IPS-18c (cell line): ENCODE results near the gene TRPM2.
"Not testable (repeated sequence)": the region's sequence is repeated elsewhere in the genome, so short reads cannot be mapped to it uniquely, and the experiment has no call there.

ENCODE experiments used
- H3K4me3 ChIP-seq: 2 replicates; pipeline ENCODE4 v1.7.0; 2013; ENCODE audit warnings: low read depth, mild to moderate bottlenecking, low read length, moderate library complexity; ENCODE audit not compliant: insufficient read depth
- H3K9me3 ChIP-seq: one replicate; pipeline ENCODE4 v1.6.1; 2013; ENCODE audit warnings: mild to moderate bottlenecking, low read length, moderate library complexity; ENCODE audit not compliant: control insufficient read depth, insufficient read depth

TRPM2 gene

DNA sequence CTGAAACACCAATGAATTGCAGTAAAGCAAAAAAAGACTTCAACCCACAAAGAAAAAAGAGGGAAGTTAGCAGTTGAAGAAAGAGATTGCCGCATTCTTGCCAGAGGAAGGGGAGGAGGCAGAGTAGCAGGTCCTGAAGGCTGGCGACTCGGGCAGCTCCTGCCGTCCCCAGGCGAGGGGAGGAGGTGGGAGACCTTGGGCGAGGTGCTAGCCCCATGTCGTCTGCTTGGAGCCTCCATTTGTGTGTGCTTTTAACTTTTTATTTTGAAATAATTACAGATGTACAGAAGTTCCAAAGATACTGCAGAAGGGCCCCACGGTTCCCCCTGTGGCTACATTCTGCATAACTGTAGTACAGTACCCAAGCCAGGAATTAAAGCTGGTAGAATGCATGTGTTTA, 6.7 kb downstream of the TRPM2 start:
- H3K4me3 ChIP-seq, result no peak overlapping the region

DNA sequence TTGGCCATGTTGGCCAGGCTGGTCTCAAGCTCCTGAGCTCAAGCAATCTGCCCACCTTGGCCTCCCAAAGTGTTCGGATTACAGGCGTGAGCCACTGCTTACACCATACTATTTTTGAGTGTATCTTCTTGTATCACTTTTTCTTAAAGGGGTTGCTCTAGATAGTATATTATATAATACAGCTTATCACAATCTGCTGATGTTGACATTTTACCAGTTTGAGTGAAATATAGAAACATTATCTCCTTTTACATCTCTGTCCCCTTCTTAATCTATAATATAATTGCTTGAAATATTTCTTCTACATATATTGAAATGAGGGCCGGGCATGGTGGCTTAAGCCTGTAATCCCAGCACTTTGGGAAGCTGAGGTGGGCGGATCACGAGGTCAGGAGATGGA, 8.5 kb downstream of the TRPM2 start:
- not testable (repeated sequence) for H3K4me3 ChIP-seq, H3K9me3 ChIP-seq

More for the DNA sequence above, 6.7 kb downstream of the TRPM2 start:
- H3K9me3 ChIP-seq, result no peaks in the 10 kb centered on the region

DNA sequence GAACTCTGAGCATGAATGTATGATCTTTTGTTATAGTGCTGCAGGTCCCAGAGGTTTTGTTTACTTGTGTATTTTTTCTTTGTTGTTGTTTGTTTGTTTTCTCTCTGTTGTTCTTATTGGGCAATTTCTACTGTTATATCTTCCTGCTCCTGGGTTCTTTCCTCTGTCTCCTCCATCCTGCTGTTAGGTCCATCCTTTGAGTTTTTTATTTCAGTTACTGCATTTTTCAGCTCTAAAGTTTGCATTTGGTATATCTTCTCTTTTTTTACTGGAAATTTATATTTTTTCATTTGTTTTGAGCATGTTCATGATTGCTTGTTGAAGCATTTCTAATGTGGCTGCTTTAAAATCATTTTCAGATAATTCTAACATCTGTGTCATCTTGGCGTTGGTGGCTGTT, 9.9 kb downstream of the TRPM2 start:
- Histone ChIP-seq H3K9me3 (no peaks in the 10 kb centered on the region), H3K4me3 (no peak overlapping the region)

DNA sequence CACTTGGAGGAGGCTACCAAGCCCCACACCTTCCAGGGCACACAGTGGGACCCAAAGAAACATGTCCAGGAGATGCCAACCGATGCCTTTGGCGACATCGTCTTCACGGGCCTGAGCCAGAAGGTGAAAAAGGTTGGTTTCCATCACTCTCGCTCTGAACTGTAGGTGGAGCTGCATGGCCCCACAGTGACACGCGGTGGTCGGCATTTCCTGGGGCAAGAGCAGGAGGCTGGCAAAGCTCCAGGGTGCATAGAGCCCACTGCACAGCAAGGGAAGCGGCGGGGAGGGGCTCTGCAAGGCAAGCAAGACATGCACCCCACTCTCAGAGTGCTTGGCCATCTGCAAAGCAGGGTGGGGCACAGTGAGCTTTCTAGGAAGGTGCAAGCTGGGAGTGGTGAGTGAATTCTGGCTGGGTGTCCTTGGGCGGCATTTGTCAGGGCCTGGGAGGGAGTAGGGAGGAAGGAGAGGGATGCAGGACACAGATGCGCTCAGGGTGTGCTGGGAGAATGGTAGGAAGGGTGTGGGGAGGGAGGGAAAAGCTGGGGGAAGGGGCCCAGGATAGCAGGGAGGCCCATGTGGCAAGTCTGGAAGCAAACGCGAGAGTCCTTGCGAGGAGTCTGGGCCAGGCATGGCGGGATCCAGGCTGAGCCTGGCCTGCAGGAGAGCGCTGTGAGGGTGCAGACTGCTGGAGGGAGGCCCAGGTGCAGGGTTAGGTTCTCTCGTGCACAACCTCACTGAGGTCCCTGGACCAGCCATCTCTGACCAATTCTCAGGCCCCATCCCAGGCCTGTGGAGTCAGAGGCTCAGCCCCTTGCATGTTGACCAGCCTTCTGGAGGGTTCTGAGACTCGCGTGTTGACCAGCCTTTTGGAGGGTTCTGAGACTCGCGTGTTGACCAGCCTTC, 11.0 kb downstream of the TRPM2 start:
- no peak overlapping the region for H3K4me3 ChIP-seq
- H3K9me3 ChIP-seq, result peaks cover 2% of the 10 kb centered on the region

DNA sequence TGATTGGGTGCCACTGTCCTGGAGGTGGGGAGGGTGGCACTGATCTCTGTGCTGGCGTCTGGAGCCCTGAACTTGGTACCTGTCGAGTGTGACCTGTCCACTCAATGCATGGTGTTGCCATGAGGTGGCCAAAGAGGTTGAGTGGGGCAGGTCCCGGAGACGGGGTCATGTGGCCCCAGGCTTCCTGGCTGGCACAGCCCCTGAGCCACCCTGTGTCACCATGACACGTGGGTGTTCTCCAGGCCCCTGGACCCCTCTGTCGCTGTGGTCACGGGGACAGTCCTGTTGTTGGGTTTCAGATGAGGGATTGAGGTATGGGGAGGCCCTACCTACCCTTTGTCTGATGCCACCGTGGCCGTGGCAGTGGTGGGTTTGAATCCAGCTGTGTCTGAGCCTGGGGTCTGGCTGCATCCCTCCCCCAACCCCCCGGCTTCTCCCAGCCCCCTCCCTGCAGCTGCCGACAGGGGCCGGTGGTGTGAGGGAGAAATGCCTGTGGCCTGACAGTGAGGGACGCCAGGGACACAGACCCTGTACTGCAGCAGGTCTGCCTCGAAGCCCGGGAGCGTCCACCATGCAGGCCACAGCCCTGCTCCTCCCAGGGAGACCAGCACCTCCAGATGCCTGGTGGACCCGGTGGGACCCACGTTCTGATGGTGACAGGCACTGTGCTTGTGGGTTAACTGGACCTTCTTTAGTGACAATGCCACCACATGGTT, 12.0 kb downstream of the TRPM2 start:
- Histone ChIP-seq H3K4me3 (no peak overlapping the region), H3K9me3 (peaks cover 2% of the 10 kb centered on the region)

DNA sequence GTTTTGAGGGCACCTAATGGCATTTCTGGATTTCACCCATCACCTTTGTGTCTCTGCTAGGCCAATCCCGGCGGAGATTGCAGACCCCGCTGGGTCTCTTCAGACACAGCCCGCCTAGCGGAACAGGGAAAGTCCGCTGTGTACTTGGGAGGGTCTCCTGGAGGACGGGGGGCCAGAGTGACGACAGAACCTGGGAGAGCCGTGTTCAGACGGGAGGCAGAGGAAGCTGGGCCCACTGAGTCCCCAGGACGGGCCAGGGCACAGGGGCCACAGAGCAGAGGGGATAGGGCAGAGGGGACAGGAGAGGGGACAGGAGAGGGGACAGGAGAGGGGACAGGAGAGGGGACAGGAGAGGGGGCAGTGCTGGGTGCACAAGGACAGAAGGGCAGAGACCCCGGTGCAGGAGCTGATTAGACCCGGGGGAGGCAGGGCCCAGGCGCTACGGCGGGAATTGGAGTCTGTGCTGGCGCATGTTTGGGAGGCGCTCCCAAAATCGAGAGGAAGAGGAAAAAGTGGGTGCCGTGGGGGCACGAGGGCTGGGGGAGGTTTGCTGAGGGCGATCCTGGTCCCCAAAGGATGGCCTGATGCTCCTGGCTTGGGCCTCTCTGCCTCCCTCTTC, 12.7 kb downstream of the TRPM2 start:
- H3K9me3 ChIP-seq, result peaks cover 2% of the 10 kb centered on the region

DNA sequence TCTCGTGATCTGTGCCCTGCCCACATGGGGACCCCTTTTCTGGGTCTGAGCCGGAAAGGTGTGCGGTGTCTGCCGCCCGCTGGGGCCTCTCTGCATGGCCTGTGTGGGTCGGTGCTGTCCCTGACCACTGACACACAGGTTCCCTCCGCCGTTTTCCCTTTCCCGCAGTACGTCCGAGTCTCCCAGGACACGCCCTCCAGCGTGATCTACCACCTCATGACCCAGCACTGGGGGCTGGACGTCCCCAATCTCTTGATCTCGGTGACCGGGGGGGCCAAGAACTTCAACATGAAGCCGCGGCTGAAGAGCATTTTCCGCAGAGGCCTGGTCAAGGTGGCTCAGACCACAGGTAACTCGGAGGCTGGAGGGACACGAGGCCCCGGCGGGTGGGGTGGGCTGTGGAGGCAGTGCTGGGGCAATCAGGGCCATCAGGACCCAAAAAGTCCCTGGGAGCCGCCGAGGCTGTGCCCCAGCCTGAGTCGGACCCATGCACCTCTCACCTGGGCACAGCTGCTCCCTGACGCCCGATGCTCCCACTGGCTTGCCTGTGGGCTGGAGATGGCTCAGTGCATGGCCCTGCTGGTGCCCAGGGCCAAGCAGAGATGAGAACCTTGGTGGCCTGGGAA, 13.3 kb downstream of the TRPM2 start:
- H3K9me3 ChIP-seq, result peaks cover 2% of the 10 kb centered on the region
- no peak overlapping the region for H3K4me3 ChIP-seq

More for the DNA sequence above, 12.7 kb downstream of the TRPM2 start:
- no peak overlapping the region for H3K4me3 ChIP-seq

DNA sequence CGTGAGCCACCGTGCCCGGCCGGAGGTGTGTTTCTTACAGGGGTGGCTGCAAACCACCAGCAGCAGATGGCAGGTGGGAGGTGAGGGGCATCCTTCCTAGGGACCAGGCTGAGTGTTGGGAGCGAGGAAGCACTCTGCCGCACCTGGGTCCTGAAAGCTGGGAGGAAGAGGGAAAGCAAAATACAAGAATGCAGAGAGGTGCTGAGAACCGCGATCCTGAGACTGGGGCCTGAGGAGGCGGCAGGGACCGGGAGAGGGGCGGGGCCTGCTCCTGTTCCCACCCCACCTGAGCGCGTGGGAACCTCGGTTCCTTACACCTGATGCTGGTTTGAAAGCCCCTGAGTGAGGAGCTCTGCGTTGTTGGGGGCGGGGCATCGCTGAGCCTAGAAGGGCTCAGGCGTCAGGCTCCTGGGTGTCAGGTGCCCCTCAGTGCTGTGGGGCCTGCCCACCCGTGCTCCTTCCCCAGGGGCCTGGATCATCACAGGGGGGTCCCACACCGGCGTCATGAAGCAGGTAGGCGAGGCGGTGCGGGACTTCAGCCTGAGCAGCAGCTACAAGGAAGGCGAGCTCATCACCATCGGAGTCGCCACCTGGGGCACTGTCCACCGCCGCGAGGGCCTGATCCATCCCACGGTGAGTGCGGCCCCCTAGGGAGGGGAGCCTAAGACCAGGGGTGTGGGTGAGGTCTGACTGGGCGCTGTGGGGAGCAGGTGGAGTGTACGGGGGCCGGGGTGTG, 15.5 kb downstream of the TRPM2 start:
- Histone ChIP-seq H3K9me3 (peaks cover 2% of the 10 kb centered on the region), H3K4me3 (peak overlapping the region; percentile 28; the same call in 1 of the 2 replicates)

DNA sequence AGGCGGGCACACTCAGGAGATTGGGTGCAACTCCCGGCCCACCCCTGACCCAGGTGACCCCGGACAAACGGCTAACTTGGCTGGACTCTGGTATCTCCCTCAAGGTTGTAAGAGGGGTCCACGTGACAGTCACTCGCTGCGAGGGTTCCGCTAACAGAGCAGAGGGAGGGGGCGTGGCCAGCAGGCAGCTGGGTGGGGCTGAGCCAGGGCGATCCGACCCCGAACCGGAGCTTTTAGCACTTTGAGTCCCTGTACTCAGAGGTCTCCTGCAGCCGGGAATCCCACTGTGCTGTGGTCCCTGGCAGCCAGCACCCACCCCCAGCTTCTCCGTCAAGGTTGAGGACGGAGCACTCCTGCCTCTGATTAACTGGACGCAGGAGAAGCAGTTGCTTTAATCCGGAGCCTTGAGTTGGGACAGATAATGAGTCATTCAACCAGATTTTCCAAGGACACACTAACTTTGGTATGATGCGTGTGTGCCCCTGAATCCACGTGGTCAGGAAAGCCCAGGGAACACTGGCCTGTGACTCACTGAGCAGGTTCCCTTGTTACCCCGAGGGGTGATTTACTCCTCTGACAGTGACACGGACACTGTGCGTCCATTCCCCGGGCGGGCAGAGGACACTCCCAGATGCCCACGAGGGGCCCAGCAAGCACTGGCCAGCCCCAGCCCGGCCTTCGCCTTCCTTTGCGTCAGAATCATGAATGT, 16.8 kb downstream of the TRPM2 start:
- peak overlapping the region; percentile 20; the same call in 1 of the 2 replicates for H3K4me3 ChIP-seq
- peaks cover 2% of the 10 kb centered on the region for H3K9me3 ChIP-seq

DNA sequence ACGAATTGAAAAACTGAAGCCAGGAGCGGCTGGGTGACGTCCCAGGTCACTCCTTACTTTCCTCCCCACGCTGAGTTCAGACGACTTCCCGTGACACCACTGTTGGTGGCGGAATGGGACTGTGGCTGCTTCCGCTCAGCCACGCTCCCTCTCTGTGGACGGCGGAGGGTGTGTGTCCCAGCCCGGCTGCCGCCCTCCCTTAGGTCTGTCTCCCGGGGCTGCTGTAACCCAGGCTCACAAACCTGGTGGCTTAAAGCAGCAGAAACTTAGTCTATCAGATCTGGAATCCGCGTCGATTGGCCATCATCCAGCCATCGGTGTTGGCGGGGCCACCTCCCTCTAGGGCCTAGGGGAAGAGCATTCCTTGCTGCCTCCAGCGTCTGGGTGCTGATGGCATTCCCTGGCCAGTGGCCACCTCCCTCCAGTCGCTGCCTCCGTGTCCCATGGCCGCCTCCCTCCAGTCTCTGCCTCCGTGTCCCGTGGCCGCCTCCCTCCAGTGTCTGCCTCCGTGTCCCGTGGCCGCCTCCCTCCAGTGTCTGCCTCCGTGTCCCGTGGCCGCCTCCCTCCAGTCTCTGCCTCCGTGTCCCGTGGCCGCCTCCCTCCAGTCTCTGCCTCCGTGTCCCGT, 17.5 kb downstream of the TRPM2 start:
- Histone ChIP-seq H3K9me3 (peaks cover 2% of the 10 kb centered on the region), H3K4me3 (no peak overlapping the region)

DNA sequence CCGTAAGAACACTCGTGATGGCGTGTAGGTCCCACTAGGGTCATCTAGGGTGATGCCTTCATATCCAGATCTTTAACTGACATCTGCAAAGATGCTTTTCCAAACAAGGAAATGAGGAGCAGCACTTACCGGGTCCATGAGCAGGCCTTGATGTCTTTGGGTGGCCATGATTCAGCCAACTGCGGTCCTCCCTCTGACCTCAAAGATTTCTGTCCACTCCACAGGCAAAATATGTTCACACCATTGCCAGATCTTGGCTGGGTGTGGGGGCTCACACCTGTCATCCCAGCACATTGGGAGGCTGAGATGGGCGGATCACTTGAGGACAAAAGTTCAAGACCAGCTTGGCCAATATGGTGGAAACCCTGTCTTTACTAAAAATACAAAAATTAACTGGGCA, 18.2 kb downstream of the TRPM2 start:
- Histone ChIP-seq H3K4me3 (no peak overlapping the region), H3K9me3 (peaks cover 2% of the 10 kb centered on the region)

DNA sequence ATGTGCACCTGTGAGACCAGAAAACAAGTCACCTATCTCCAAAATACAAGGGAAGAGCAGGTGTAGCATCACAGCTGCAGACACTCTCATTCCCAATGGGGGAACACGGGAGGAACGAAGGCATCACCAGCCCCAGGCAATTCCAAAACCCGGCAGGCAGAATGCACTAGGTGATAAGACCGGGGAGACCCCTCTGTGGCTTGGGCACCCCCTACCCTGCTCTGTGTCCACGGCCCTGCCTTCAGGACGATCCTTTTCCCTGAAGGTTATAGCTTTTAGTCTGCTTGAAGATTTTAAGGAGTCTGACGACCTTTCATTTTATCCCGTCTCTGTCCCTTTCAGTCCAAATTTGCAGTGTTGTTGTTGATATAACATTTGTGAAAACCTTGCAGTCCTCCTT, 19.2 kb downstream of the TRPM2 start:
- no peak overlapping the region for H3K4me3 ChIP-seq
- H3K9me3 ChIP-seq, result peaks cover 2% of the 10 kb centered on the region

DNA sequence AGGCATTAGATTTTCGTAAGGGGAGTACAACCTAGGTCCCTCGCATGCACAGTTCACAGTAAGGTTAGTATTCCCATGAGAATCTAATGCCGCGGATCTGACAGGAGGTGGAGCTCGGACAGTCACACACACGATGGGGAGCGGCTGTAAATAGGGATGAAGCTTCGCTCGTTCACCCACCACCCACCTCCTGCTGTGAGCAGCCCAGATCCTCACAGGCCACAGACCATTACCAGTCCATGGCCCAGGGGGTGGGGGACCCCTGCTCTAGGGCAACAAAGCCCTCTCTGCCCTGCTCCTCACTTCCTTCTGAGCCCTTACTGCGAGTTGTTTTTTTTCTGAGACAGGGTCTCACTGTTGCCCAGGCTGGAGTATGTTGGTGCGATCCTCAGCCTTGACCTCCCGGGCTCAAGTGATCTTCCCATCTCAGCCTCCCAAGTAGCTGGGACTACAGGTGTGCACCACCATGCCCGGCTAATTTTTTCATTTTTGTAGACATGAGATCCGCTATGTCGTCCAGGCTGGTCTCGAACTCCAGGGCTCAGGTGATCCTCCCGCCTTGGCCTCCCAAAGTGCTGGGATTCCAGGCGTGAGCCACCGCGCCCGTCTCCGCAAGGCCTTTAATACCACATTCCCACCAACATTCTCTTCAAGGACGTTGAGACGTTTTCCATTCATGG, 21.3 kb downstream of the TRPM2 start:
- Histone ChIP-seq H3K9me3 (no peaks in the 10 kb centered on the region), H3K4me3 (no peak overlapping the region)

DNA sequence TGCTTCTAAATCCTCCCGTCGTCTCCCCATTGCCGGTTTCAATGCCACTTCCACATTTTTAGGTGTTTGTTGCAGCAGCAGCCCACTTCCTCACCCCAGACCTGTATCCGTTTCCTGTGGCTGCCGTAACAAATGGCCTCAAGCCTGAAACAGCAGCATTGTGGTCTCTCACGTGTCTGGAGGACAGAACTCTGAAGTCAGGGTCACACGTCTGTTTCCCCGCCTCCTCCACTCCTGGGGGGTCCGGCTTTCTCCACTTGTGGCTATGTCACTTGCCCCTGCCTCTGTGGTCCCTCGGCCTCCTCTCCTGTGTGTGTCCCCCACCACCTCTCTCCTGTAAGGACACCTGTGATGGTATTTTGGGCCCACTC, 21.8 kb downstream of the TRPM2 start:
- H3K9me3 ChIP-seq, result no peaks in the 10 kb centered on the region
- H3K4me3 ChIP-seq, result no peak overlapping the region

DNA sequence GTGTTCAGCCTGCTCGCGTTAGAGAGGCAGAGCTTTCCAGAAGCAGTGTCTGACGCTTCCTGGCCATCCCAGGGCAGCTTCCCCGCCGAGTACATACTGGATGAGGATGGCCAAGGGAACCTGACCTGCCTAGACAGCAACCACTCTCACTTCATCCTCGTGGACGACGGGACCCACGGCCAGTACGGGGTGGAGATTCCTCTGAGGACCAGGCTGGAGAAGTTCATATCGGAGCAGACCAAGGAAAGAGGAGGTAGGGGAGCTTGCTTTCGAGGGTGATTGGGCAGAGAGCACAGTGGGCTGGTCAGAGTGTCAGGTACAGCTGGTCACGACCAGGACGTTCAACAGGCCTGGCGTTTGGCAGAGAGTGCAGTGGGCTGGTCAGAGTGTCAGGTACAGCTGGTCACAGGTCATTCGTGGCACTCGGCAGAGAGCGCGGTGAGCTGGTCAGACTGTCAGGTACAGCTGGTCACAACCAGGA, 22.4 kb downstream of the TRPM2 start:
- H3K4me3 ChIP-seq, result no peak overlapping the region
- no peaks in the 10 kb centered on the region for H3K9me3 ChIP-seq
